Activated CD4-positive, alpha-beta T cell treated with anti-CD3 and anti-CD28 coated beads for 24 hours (primary cell): ENCODE results near the gene TEX14.
"Not testable (repeated sequence)": the region's sequence is repeated elsewhere in the genome, so short reads cannot be mapped to it uniquely, and the experiment has no call there.

Experiments
- DNase-seq, 2 donors: peaks; one replicate each; pipeline ENCODE4 v3.0.0-alpha.2; 2020; ENCODE audit warnings: low read depth in 2 of 2

TEX14 gene

GRCh38 chr17:58564971-58565370, 126.9 kb downstream of the TEX14 start:
- DNase-seq: no peak

GRCh38 chr17:58564243-58564642, 127.6 kb downstream of the TEX14 start:
- no peak for DNase-seq

- DNase-seq: no peak
Measured at GRCh38 chr17:58560511-58560910, 131.3 kb downstream of the TEX14 start.

GRCh38 chr17:58557981-58558380, 133.9 kb downstream of the TEX14 start:
- DNase-seq: no peak

GRCh38 chr17:58556833-58557250, 135.0 kb downstream of the TEX14 start:
- DNase-seq: no peak

GRCh38 chr17:58555109-58555508, 136.7 kb downstream of the TEX14 start:
- not testable (repeated sequence) for DNase-seq

- no peak for DNase-seq
Measured at GRCh38 chr17:58541249-58541648, 150.6 kb downstream of the TEX14 start.

- DNase-seq: no peak
Measured at GRCh38 chr17:58539698-58540097, 152.1 kb downstream of the TEX14 start.

GRCh38 chr17:58538811-58539409, 152.9 kb downstream of the TEX14 start:
- no peak for DNase-seq

GRCh38 chr17:58537266-58537665, 154.6 kb downstream of the TEX14 start:
- DNase-seq: no peak

- no peak for DNase-seq
Measured at GRCh38 chr17:58536542-58536941, 155.3 kb downstream of the TEX14 start.

- DNase-seq: no peak
Measured at GRCh38 chr17:58535431-58535830, 156.4 kb downstream of the TEX14 start.

GRCh38 chr17:58534901-58535421, 156.9 kb downstream of the TEX14 start:
- DNase-seq: no peak

- no peak for DNase-seq
Measured at GRCh38 chr17:58534331-58534730, 157.5 kb downstream of the TEX14 start.

- no peak for DNase-seq
Measured at GRCh38 chr17:58533616-58534188, 158.1 kb downstream of the TEX14 start.

- no peak for DNase-seq
Measured at GRCh38 chr17:58532555-58532951, 159.3 kb downstream of the TEX14 start.

GRCh38 chr17:58531661-58532554, 159.9 kb downstream of the TEX14 start:
- peak; percentile 45 to 47 for DNase-seq

- DNase-seq: no peak
Measured at GRCh38 chr17:58531122-58531521, 160.7 kb downstream of the TEX14 start.

GRCh38 chr17:58530655-58531054, 161.2 kb downstream of the TEX14 start:
- no peak for DNase-seq

- DNase-seq: no peak
Measured at GRCh38 chr17:58529275-58529674, 162.6 kb downstream of the TEX14 start.

- DNase-seq: no peak
Measured at GRCh38 chr17:58528443-58528842, 163.4 kb downstream of the TEX14 start.

- no peak for DNase-seq
Measured at GRCh38 chr17:58527949-58528348, 163.9 kb downstream of the TEX14 start.

- no peak for DNase-seq
Measured at GRCh38 chr17:58527306-58527705, 164.5 kb downstream of the TEX14 start.
